HepG2 (cell line): ENCODE data around the gene GPC3. TPM values are rescaled to one million over a fixed set of nuclear protein-coding genes. Genes with fewer than 3 reads are reported as not detected.

Source experiments
- KLF13 ChIP-seq: sonication (generic); formaldehyde crosslinking; IDR thresholded peaks from 2 replicates; pipeline ENCODE4 v1.4.0; 2020; ENCODE audit warnings: mild to moderate bottlenecking, missing genetic modification reagents
- MBNL3 ChIP-seq: fragments of 250-450 bp; sonication (Bioruptor Pico); conservative IDR thresholded peaks from 2 replicates; pipeline ENCODE4 v1.8.0; 2022; ENCODE audit warnings: mild to moderate bottlenecking, inconsistent platforms
- NFYC ChIP-seq: IDR thresholded peaks from 2 replicates; pipeline ENCODE4 v1.6.1; 2016; ENCODE audit warnings: missing genetic modification reagents, missing compliant biosample characterization
- NONO ChIP-seq, 2 experiments: fragments of 450-650 bp in 1 of 2; sonication (generic) in 1 of 2; formaldehyde crosslinking in 1 of 2; IDR thresholded peaks in 1 of 2; conservative IDR thresholded peaks in 1 of 2; 2 replicates each; pipeline versions ENCODE4 v1.6.1 to v1.8.0; 2017 to 2022; ENCODE audit warnings: mild to moderate bottlenecking in 1 of 2, missing genetic modification reagents in 1 of 2, moderate library complexity in 1 of 2
- SMAD3 ChIP-seq: sonication (generic); formaldehyde crosslinking; IDR thresholded peaks from 2 replicates; pipeline ENCODE4 v1.4.0; 2020; ENCODE audit warnings: missing genetic modification reagents
- YEATS2 ChIP-seq: sonication (generic); formaldehyde crosslinking; IDR thresholded peaks from 2 replicates; pipeline ENCODE4 v1.4.0; 2020; ENCODE audit warnings: missing genetic modification reagents, borderline replicate concordance
- ZKSCAN1 ChIP-seq: fragments of 150-350 bp; IDR thresholded peaks from 2 replicates; pipeline ENCODE4 v1.6.1; 2014; ENCODE audit warnings: low read length
- ZNF326 ChIP-seq: sonication (generic); formaldehyde crosslinking; IDR thresholded peaks from 2 replicates; pipeline ENCODE4 v1.4.0; 2020; ENCODE audit warnings: missing genetic modification reagents, borderline replicate concordance
- ZNF543 ChIP-seq: sonication (generic); formaldehyde crosslinking; IDR thresholded peaks from 2 replicates; pipeline ENCODE4 v1.4.0; 2020; ENCODE audit warnings: mild to moderate bottlenecking, missing genetic modification reagents
- ZNF557 ChIP-seq: sonication (generic); formaldehyde crosslinking; IDR thresholded peaks from 2 replicates; pipeline ENCODE4 v1.4.0; 2020; ENCODE audit warnings: missing genetic modification reagents
- ZNF563 ChIP-seq: sonication (generic); formaldehyde crosslinking; IDR thresholded peaks from 2 replicates; pipeline ENCODE4 v1.8.0; 2022; ENCODE audit warnings: mild to moderate bottlenecking, moderate library complexity, missing genetic modification reagents
- polyA plus RNA-seq, 8 experiments: library from polyadenylated mRNA; depleted of rRNA in 3 of 8; stranded (reverse) in 7 of 8; unstranded in 1 of 8; fragments of >200 nt; fragmentation: Illumina TruSeq in 4 of 8; extraction: Trizol in 4 of 8; gene quantifications; 2 replicates each; pipeline versions ENCODE4 v1.2.1 to v1.2.3, GENCODE V29; 2011 to 2016; ENCODE audit warnings: low read depth in 4 of 8, missing spikeins in 1 of 8, mixed read lengths in 1 of 8; ENCODE audit not compliant: insufficient read depth in 1 of 8
- total RNA-seq, 5 experiments: library from RNA; depleted of rRNA; stranded (reverse); fragments of >200 nt; fragmentation: Illumina TruSeq; extraction: Trizol; gene quantifications; 2 replicates each; pipeline ENCODE4 v1.2.3, GENCODE V29; 2016; ENCODE audit warnings: low read depth in 1 of 5
- TF ChIP-seq, protein P1 (sequence below): sonication (generic); formaldehyde crosslinking; IDR thresholded peaks from 2 replicates; pipeline ENCODE4 v1.4.0; 2020; ENCODE audit warnings: missing genetic modification reagents
- TF ChIP-seq, protein P2 (sequence below): sonication (generic); formaldehyde crosslinking; IDR thresholded peaks from 2 replicates; pipeline ENCODE4 v1.5.0; 2020; ENCODE audit warnings: missing genetic modification reagents, mild to moderate bottlenecking, borderline replicate concordance
- TF ChIP-seq, protein P3 (sequence below): sonication (generic); formaldehyde crosslinking; IDR thresholded peaks from 2 replicates; pipeline ENCODE4 v1.4.0; 2020; ENCODE audit warnings: mild to moderate bottlenecking, missing genetic modification reagents, borderline replicate concordance
- TF ChIP-seq, protein P4 (sequence below): sonication (generic); formaldehyde crosslinking; IDR thresholded peaks from 2 replicates; pipeline ENCODE4 v1.5.1; 2020; ENCODE audit warnings: missing genetic modification reagents, mild to moderate bottlenecking, borderline replicate concordance
- TF ChIP-seq, protein P5 (sequence below): IDR thresholded peaks from 2 replicates; pipeline ENCODE4 v1.6.1; 2018; ENCODE audit warnings: missing genetic modification reagents, mild to moderate bottlenecking, missing compliant biosample characterization
- TF ChIP-seq, protein P6 (sequence below): sonication (generic); formaldehyde crosslinking; IDR thresholded peaks from 2 replicates; pipeline ENCODE4 v1.5.0; 2020; ENCODE audit warnings: missing genetic modification reagents

Gene GPC3
- total and polyA plus RNA-seq, 2 of the 13 experiments (the other 11 are each of a cell fraction or from before 2014, with no cell fraction given) = 1,799 to 3,263 TPM

DNA sequence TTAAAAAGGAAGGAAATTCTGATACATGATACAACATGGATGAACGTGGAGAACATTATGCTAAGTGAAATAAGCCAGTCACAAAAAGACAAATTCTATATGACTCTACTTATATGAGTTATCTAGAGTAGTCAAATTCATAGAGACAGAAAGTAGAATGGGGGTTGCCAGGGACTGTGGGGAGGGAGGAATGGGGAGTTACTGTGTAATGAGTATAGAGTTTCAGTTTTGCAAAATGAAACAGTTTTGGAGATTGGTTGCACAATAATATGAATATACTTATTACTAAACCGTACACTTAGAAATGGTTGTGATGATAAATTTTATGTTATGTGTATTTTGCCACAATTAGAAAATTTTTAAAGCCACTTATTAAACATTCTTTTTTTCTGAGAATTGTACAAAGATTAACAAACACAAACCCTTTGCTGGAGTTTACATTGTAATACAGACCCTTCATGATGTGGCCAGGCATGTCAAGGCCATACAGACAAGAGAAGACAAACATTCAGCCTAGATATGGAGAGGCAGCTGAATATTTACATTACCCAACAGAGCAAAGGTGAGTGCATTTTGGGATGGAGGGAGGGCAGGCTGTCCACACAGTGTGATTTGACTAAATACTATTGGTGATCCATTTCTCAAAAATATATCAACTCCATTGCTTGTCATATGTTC, 21.2 kb upstream of the GPC3 start (continued):
- TF ChIP-seq, protein P1, sequence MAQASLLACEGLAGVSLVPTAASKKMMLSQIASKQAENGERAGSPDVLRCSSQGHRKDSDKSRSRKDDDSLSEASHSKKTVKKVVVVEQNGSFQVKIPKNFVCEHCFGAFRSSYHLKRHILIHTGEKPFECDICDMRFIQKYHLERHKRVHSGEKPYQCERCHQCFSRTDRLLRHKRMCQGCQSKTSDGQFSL (CRISPR knock-in tag) = no peak
- TF ChIP-seq MBNL3 (CRISPR knock-in tag) (no peak), ZNF543 (no peak), NONO (IDR thresholded peaks at IDR 0.05) (no peak), NONO (CRISPR knock-in tag; conservative IDR thresholded peaks at IDR 0.05) (no peak), SMAD3 (CRISPR knock-in tag) (no peak), ZNF557 (CRISPR knock-in tag) (no peak), KLF13 (CRISPR knock-in tag) (no peak), ZNF563 (CRISPR knock-in tag) (no peak), ZKSCAN1 (no peak), YEATS2 (CRISPR knock-in tag) (no peak), NFYC (CRISPR knock-in tag) (no peak), ZNF326 (CRISPR knock-in tag) (no peak)
- TF ChIP-seq, protein P2, sequence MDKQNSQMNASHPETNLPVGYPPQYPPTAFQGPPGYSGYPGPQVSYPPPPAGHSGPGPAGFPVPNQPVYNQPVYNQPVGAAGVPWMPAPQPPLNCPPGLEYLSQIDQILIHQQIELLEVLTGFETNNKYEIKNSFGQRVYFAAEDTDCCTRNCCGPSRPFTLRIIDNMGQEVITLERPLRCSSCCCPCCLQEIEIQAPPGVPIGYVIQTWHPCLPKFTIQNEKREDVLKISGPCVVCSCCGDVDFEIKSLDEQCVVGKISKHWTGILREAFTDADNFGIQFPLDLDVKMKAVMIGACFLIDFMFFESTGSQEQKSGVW (CRISPR knock-in tag) = no peak
- TF ChIP-seq, protein P3, sequence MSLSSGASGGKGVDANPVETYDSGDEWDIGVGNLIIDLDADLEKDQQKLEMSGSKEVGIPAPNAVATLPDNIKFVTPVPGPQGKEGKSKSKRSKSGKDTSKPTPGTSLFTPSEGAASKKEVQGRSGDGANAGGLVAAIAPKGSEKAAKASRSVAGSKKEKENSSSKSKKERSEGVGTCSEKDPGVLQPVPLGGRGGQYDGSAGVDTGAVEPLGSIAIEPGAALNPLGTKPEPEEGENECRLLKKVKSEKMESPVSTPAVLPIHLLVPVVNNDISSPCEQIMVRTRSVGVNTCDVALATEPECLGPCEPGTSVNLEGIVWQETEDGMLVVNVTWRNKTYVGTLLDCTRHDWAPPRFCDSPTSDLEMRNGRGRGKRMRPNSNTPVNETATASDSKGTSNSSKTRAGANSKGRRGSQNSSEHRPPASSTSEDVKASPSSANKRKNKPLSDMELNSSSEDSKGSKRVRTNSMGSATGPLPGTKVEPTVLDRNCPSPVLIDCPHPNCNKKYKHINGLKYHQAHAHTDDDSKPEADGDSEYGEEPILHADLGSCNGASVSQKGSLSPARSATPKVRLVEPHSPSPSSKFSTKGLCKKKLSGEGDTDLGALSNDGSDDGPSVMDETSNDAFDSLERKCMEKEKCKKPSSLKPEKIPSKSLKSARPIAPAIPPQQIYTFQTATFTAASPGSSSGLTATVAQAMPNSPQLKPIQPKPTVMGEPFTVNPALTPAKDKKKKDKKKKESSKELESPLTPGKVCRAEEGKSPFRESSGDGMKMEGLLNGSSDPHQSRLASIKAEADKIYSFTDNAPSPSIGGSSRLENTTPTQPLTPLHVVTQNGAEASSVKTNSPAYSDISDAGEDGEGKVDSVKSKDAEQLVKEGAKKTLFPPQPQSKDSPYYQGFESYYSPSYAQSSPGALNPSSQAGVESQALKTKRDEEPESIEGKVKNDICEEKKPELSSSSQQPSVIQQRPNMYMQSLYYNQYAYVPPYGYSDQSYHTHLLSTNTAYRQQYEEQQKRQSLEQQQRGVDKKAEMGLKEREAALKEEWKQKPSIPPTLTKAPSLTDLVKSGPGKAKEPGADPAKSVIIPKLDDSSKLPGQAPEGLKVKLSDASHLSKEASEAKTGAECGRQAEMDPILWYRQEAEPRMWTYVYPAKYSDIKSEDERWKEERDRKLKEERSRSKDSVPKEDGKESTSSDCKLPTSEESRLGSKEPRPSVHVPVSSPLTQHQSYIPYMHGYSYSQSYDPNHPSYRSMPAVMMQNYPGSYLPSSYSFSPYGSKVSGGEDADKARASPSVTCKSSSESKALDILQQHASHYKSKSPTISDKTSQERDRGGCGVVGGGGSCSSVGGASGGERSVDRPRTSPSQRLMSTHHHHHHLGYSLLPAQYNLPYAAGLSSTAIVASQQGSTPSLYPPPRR (CRISPR knock-in tag) = peak; percentile 81; the same call in 1 of the 2 replicates
- TF ChIP-seq, protein P4, sequence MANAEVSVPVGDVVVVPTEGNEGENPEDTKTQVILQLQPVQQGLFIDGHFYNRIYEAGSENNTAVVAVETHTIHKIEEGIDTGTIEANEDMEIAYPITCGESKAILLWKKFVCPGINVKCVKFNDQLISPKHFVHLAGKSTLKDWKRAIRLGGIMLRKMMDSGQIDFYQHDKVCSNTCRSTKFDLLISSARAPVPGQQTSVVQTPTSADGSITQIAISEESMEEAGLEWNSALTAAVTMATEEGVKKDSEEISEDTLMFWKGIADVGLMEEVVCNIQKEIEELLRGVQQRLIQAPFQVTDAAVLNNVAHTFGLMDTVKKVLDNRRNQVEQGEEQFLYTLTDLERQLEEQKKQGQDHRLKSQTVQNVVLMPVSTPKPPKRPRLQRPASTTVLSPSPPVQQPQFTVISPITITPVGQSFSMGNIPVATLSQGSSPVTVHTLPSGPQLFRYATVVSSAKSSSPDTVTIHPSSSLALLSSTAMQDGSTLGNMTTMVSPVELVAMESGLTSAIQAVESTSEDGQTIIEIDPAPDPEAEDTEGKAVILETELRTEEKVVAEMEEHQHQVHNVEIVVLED (CRISPR knock-in tag) = no peak
- TF ChIP-seq, protein P5, sequence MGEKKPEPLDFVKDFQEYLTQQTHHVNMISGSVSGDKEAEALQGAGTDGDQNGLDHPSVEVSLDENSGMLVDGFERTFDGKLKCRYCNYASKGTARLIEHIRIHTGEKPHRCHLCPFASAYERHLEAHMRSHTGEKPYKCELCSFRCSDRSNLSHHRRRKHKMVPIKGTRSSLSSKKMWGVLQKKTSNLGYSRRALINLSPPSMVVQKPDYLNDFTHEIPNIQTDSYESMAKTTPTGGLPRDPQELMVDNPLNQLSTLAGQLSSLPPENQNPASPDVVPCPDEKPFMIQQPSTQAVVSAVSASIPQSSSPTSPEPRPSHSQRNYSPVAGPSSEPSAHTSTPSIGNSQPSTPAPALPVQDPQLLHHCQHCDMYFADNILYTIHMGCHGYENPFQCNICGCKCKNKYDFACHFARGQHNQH (CRISPR knock-in tag) = peak; percentile 42; the same call in 1 of the 2 replicates
- TF ChIP-seq, protein P6, sequence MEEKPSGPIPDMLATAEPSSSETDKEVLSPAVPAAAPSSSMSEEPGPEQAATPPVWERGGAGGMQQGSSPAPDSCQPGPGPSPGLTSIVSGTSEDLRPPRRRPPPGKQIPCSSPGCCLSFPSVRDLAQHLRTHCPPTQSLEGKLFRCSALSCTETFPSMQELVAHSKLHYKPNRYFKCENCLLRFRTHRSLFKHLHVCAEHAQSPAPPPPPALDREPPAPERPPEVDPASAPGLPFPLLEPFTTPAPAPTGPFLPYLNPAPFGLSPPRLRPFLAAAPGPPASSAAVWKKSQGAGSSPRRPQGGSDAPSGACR = no peak
